Activated CD4-positive, CD25-positive, alpha-beta regulatory T cell treated with anti-CD3 and anti-CD28 coated beads, Interleukin-2, amount 50 U/mL, for 16 hours (primary cell): ENCODE measurements around the gene MAPKAPK3.
"Not testable (repeated sequence)": the region's sequence is repeated elsewhere in the genome, so short reads cannot be mapped to it uniquely, and the experiment has no call there.

Source experiments
- DNase-seq: peaks from one replicate; pipeline ENCODE4 v3.0.0-alpha.2; 2020; ENCODE audit warnings: low read depth, low spot score

MAPKAPK3 gene

DNA sequence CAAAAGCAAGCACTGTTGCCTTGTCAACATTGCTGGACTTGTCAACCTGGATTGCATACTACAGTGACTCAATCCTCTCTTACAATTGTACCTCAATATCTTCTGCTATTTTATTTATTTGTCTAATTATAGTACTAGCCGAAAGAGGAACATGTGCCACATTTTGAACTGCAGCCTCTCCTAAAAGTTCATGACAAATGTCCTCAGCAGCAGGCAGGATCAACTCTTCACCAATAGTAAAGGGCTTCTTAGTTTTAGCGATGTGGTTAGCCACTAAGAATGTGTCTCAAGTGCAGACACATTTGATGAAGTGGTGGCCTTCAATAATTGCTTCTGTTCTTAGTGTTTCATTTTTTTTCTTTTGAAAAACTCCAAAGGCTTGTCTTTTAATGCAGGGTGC is 71.0 kb downstream of the MAPKAPK3 start:
- DNase-seq, result no peak

DNA sequence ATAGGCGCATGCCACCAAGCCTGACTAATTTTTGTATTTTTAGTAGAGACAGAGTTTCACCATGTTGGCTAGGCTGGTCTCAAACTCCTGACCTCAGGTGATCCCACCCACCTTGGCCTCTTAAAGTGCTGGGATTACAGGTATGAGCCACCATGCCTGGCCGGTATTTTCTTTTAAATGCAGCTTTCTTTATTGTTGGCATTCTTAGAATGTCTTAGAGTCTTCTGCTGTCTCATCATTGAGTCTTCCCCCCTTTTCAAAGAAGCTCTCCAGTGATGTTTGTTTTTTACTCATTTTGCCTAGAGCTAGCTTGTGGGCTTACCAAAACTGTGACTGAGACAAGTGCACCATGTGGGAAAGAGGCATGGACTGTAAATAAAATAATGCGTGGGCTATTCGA is 71.7 kb downstream of the MAPKAPK3 start:
- not testable (repeated sequence) for DNase-seq

DNA sequence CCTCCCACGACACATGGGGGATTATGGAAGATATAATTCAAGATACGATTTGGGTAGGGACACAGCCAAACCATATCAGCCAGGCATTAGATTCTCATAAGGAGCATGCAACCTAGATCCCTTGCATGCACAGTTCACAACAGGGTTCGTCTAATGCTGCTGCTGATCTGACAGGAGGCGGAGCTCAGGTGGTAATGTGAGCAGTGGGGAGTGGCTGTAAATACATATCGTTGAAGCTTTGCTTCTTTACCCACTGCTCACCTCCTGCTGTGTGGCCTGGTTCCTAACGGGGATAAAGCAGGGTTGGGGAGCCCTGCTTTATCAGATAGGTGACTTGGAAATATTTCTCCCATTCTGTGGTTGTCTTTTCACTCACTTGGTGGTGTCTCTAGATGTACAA is 72.6 kb downstream of the MAPKAPK3 start:
- no peak for DNase-seq

DNA sequence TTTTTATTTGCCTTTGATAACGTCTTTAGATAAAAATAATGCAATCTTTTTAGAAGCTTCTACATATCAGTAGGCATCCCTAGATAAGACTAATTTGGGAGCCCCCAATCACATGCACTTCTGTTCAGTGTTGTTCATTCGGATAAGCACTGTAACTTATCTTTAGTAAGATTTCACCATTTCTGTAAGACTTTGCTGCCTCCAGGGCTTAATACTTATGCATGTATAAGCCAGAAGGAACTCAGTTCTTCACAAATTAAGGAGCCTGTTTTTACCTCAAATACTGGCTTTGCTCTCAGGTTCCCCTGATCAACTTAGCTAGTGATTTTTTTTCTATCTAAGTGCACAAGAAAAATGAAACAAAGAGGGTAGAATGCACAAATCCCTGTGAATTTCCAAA is 78.1 kb downstream of the MAPKAPK3 start:
- no peak for DNase-seq

DNA sequence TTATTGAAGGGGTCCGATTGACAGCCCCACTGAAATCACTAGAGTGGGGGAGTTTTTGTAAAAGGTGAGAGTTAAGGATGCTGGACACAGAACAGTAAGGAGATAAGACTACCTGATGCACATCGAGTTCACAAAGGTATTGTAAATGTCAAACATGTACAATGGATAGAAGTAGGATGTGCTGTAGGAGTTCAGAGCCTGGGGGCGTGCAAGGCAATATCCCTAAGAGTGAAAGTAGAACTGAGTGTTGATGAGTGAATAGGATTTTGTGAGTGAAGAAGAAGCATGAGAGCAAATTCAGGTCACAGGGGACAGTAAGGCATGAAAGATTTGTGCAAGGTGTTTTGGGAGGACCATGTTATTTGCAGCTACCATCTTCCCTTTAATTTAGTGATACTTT is 79.3 kb downstream of the MAPKAPK3 start:
- DNase-seq, result no peak

DNA sequence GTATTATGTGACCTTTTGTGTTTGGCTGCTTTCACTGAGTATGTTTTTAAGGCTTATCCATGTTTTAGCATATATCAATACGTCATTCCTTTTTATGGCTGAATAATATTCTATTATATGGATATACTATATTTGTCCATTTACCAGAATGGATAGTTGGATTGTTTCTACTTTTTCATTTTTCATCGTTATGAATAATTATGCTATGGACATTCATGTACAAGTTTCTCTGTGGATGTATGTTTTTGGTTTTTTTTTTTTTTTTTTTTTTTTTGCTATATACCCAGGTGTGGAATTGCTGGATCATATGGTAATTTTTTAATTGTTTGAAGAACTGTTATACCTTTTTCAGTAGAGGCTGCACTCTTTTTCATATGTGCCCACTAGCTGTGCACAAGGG is 81.3 kb downstream of the MAPKAPK3 start:
- DNase-seq, result no peak
